G401.6 (cell line): Measurements from ENCODE around the gene SMAD3.

Source experiments
- FAIRE-seq: peaks from 2 replicates; lab custom pipeline; 2012; peaks lifted over from hg19 to GRCh38; lab: Jason Lieb, UNC

SMAD3 gene

DNA sequence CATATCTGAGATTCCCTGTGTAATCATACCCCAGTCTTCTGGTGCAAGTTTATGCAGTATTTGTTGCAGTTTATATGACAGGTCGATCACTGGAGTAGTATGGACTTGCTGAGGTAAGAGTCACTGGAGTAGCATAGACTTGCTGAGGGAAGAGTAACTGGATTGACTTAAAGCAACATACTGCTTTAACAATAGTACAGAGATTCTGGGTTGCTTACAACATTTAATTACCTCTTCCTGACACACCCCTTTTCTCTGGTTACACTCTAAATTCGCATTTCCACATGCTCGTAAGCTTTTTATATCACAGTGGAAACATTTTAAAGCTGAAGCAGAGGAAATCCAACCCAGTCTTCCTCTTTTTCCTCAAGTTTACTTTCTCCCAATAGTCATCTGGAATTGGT lies 177.3 kb downstream of the SMAD3 start:
- no peak for FAIRE-seq
